WTC11 (cell line): Measurements from ENCODE around the gene RPRD1A.
"Not testable (repeated sequence)": the region's sequence is repeated elsewhere in the genome, so short reads cannot be mapped to it uniquely, and the experiment has no call there.

Experiments
- CREM ChIP-seq: sonication (generic); formaldehyde crosslinking; IDR thresholded peaks from 2 replicates; pipeline ENCODE4 v1.8.1; 2022; ENCODE audit warnings: mild to moderate bottlenecking, missing genetic modification reagents, moderate library complexity
- NFYB ChIP-seq: sonication (generic); formaldehyde crosslinking; conservative IDR thresholded peaks from 2 replicates; pipeline ENCODE4 v1.8.0; 2022; ENCODE audit warnings: low read depth, missing genetic modification reagents
- PRRX2 ChIP-seq: fragments of 250-450 bp; sonication (Bioruptor Pico); IDR thresholded peaks from 2 replicates; pipeline ENCODE4 v1.8.0; 2021; ENCODE audit warnings: mild to moderate bottlenecking
- ZBTB21 ChIP-seq: sonication (generic); formaldehyde crosslinking; IDR thresholded peaks from 2 replicates; pipeline ENCODE4 v1.8.1; 2023; ENCODE audit warnings: mild to moderate bottlenecking, missing genetic modification reagents, borderline replicate concordance
- ZNF263 ChIP-seq: sonication (generic); formaldehyde crosslinking; IDR thresholded peaks from 2 replicates; pipeline ENCODE4 v1.8.1; 2022; ENCODE audit warnings: low read depth, mild to moderate bottlenecking, moderate library complexity, missing genetic modification reagents
- TF ChIP-seq, protein P1 (sequence below): fragments of 200-600 bp; IDR thresholded peaks from 2 replicates; pipeline ENCODE4 v1.8.0; 2022; ENCODE audit warnings: antibody characterized with exemption
- TF ChIP-seq, protein P2 (sequence below): sonication (generic); formaldehyde crosslinking; IDR thresholded peaks from 2 replicates; pipeline ENCODE4 v1.8.1; 2022; ENCODE audit warnings: low read depth, missing genetic modification reagents, borderline replicate concordance
- TF ChIP-seq, protein P3 (sequence below): sonication (generic); formaldehyde crosslinking; IDR thresholded peaks from 2 replicates; pipeline ENCODE4 v1.8.1; 2023; ENCODE audit warnings: mild to moderate bottlenecking, missing genetic modification reagents
- TF ChIP-seq, protein P4 (sequence below): sonication (generic); formaldehyde crosslinking; conservative IDR thresholded peaks from 2 replicates; pipeline ENCODE4 v1.8.1; 2022; ENCODE audit warnings: mild to moderate bottlenecking, missing genetic modification reagents
- TF ChIP-seq, protein P5 (sequence below): sonication (generic); formaldehyde crosslinking; IDR thresholded peaks from 2 replicates; pipeline ENCODE4 v1.8.0; 2022; ENCODE audit warnings: mild to moderate bottlenecking, missing genetic modification reagents
- TF ChIP-seq, protein P6 (sequence below): sonication (generic); formaldehyde crosslinking; IDR thresholded peaks from 2 replicates; pipeline ENCODE4 v1.8.0; 2022; ENCODE audit warnings: mild to moderate bottlenecking, missing genetic modification reagents
- TF ChIP-seq, protein P7 (sequence below): sonication (generic); formaldehyde crosslinking; IDR thresholded peaks from 2 replicates; pipeline ENCODE4 v1.8.0; 2022; ENCODE audit warnings: mild to moderate bottlenecking, missing genetic modification reagents

GRCh38 chr18:36092116-36092515 lies 24.8 kb upstream of the RPRD1A start:
- TF ChIP-seq ZNF263, PRRX2, CREM, NFYB, ZBTB21 (CRISPR knock-in tag): not testable (repeated sequence)
- TF ChIP-seq, protein P1, sequence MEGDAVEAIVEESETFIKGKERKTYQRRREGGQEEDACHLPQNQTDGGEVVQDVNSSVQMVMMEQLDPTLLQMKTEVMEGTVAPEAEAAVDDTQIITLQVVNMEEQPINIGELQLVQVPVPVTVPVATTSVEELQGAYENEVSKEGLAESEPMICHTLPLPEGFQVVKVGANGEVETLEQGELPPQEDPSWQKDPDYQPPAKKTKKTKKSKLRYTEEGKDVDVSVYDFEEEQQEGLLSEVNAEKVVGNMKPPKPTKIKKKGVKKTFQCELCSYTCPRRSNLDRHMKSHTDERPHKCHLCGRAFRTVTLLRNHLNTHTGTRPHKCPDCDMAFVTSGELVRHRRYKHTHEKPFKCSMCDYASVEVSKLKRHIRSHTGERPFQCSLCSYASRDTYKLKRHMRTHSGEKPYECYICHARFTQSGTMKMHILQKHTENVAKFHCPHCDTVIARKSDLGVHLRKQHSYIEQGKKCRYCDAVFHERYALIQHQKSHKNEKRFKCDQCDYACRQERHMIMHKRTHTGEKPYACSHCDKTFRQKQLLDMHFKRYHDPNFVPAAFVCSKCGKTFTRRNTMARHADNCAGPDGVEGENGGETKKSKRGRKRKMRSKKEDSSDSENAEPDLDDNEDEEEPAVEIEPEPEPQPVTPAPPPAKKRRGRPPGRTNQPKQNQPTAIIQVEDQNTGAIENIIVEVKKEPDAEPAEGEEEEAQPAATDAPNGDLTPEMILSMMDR, result not testable (repeated sequence)
- TF ChIP-seq, protein P2, sequence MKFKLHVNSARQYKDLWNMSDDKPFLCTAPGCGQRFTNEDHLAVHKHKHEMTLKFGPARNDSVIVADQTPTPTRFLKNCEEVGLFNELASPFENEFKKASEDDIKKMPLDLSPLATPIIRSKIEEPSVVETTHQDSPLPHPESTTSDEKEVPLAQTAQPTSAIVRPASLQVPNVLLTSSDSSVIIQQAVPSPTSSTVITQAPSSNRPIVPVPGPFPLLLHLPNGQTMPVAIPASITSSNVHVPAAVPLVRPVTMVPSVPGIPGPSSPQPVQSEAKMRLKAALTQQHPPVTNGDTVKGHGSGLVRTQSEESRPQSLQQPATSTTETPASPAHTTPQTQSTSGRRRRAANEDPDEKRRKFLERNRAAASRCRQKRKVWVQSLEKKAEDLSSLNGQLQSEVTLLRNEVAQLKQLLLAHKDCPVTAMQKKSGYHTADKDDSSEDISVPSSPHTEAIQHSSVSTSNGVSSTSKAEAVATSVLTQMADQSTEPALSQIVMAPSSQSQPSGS (CRISPR knock-in tag), result not testable (repeated sequence)
- TF ChIP-seq, protein P3, sequence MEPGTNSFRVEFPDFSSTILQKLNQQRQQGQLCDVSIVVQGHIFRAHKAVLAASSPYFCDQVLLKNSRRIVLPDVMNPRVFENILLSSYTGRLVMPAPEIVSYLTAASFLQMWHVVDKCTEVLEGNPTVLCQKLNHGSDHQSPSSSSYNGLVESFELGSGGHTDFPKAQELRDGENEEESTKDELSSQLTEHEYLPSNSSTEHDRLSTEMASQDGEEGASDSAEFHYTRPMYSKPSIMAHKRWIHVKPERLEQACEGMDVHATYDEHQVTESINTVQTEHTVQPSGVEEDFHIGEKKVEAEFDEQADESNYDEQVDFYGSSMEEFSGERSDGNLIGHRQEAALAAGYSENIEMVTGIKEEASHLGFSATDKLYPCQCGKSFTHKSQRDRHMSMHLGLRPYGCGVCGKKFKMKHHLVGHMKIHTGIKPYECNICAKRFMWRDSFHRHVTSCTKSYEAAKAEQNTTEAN (CRISPR knock-in tag), result not testable (repeated sequence)
- TF ChIP-seq, protein P4, sequence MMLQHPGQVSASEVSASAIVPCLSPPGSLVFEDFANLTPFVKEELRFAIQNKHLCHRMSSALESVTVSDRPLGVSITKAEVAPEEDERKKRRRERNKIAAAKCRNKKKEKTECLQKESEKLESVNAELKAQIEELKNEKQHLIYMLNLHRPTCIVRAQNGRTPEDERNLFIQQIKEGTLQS (CRISPR knock-in tag), result not testable (repeated sequence)
- TF ChIP-seq, protein P5, sequence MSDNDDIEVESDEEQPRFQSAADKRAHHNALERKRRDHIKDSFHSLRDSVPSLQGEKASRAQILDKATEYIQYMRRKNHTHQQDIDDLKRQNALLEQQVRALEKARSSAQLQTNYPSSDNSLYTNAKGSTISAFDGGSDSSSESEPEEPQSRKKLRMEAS (CRISPR knock-in tag), result not testable (repeated sequence)
- TF ChIP-seq, protein P6, sequence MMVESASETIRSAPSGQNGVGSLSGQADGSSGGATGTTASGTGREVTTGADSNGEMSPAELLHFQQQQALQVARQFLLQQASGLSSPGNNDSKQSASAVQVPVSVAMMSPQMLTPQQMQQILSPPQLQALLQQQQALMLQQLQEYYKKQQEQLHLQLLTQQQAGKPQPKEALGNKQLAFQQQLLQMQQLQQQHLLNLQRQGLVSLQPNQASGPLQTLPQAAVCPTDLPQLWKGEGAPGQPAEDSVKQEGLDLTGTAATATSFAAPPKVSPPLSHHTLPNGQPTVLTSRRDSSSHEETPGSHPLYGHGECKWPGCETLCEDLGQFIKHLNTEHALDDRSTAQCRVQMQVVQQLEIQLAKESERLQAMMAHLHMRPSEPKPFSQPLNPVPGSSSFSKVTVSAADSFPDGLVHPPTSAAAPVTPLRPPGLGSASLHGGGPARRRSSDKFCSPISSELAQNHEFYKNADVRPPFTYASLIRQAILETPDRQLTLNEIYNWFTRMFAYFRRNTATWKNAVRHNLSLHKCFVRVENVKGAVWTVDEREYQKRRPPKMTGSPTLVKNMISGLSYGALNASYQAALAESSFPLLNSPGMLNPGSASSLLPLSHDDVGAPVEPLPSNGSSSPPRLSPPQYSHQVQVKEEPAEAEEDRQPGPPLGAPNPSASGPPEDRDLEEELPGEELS (CRISPR knock-in tag), result not testable (repeated sequence)
- TF ChIP-seq, protein P7, sequence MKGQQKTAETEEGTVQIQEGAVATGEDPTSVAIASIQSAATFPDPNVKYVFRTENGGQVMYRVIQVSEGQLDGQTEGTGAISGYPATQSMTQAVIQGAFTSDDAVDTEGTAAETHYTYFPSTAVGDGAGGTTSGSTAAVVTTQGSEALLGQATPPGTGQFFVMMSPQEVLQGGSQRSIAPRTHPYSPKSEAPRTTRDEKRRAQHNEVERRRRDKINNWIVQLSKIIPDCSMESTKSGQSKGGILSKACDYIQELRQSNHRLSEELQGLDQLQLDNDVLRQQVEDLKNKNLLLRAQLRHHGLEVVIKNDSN (CRISPR knock-in tag), result not testable (repeated sequence)
